Heart left ventricle (tissue), 13 donors: ENCODE data around the gene LCE5A.

ENCODE experiments used
- CTCF ChIP-seq, 12 donors: fragments of 200-600 bp; sonication (generic) in 4 of 12; IDR thresholded peaks; one replicate each; pipeline versions ENCODE4 v1.5.0 to v1.8.0; 2018 to 2022; ENCODE audit warnings: antibody characterized with exemption in 12 of 12, mild to moderate bottlenecking in 5 of 12
- POLR2A ChIP-seq, 2 donors: fragments of 450-650 bp; IDR thresholded peaks; one replicate each; pipeline ENCODE4 v1.6.1; 2017; ENCODE audit warnings: antibody characterized with exemption in 2 of 2, mild to moderate bottlenecking in 2 of 2, moderate library complexity in 2 of 2
- donor health status: ischemic (EF 13 %, LVEDD 7.1; RV severe dilation, severe dysfunction).
- donor health status: DM: no; HTN: yes; CAD: no.
- donor health status: DM: no; HTN: no; CAD: no.
- donor health status: ischemic (EF 25% LVEDD 6.9; RV normal size, moderate dysfunction).
- donor health status: ischemic (EF 25% LVEDD 5.7; RV mildly dilated, moderate dysfunction).
- donor health status: ischemic (EF 35%, LVEDD 5.7; RV mildly dilated, moderate dysfunction).
- donor health status: nonischemic (EF 11% LVEDD 7.7; RV severe dilation, severe dysfunction).
- donor health status: DM: yes; HTN: yes; CAD: no.
- donor health status: PGD.
- donor health status: ischemic (EF 29% LVEDD 5.4; RV normal size, mild dysfunction).
- donor health status: nonischemic (EF 23%, LVEDD 6.1; RV moderate dilation, normal function).

GRCh38 chr1:152505083-152505482 is 5.5 kb upstream of the LCE5A start:
- TF ChIP-seq CTCF (IDR thresholded peaks at IDR 0.05) = no peak
- TF ChIP-seq POLR2A (IDR thresholded peaks at IDR 0.05) = no peak
